SK-N-SH (cell line): ENCODE results near the gene APOM. TPM values are rescaled to one million over a fixed set of nuclear protein-coding genes. Genes with fewer than 3 reads are reported as not detected.

Source experiments
- CTCF ChIA-PET: fragments of 300-600, 350-600 bp; formaldehyde crosslinking; extraction: SDS; loops from one replicate; lab custom pipeline; 2021; lab: Yijun Ruan, JAX
- POLR2A ChIA-PET: fragments of 350-600 bp; sonication (Branson Sonifier 250); formaldehyde crosslinking; extraction: SDS; loops from one replicate; lab custom pipeline; 2020; ENCODE audit warnings: antibody characterized with exemption, inconsistent platforms; lab: Yijun Ruan, JAX
- DNase-seq: peaks from one replicate; pipeline ENCODE4 v3.0.0; 2012
- H2AFZ ChIP-seq: fragments of 200-600 bp; sonication (generic); 2 replicates; pipeline ENCODE4 v1.8.1; 2016; ENCODE audit warnings: antibody characterized with exemption, mild to moderate bottlenecking, low read depth
- H3F3A ChIP-seq: fragments of 200-600 bp; sonication (generic); replicated peaks from 2 replicates; pipeline ENCODE3; 2016; ENCODE audit warnings: antibody characterized with exemption, mild to moderate bottlenecking; ENCODE audit not compliant: insufficient read depth
- H3K27ac ChIP-seq, 2 experiments: fragments of 200-500 bp in 1 of 2; fragments of 200-600 bp in 1 of 2; sonication (Bioruptor generic) in 1 of 2; sonication (generic), shearing (Covaris generic) in 1 of 2; 2 replicates each; pipeline versions ENCODE4 v1.5.1 to v1.6.1; 2014 to 2016; ENCODE audit warnings: low read depth in 2 of 2, inconsistent platforms in 1 of 2, low read length in 1 of 2, mild to moderate bottlenecking in 1 of 2, mixed read lengths in 1 of 2
- H3K27me3 ChIP-seq: fragments of 200-600 bp; sonication (generic), shearing (Covaris generic); 2 replicates; pipeline ENCODE4 v1.6.1; 2016; ENCODE audit warnings: mixed run types; ENCODE audit not compliant: insufficient read depth
- H3K36me3 ChIP-seq, 2 experiments: fragments of 200-500 bp in 1 of 2; fragments of 200-600 bp in 1 of 2; sonication (Bioruptor generic) in 1 of 2; sonication (generic) in 1 of 2; replicated peaks in 1 of 2; 2 replicates each; pipeline versions ENCODE3 to v1.5.1; 2014 to 2016; ENCODE audit warnings: low read length in 1 of 2, mild to moderate bottlenecking in 1 of 2; ENCODE audit not compliant: insufficient read depth in 2 of 2, control insufficient read depth in 1 of 2
- H3K4me1 ChIP-seq, 2 experiments: fragments of 200-500 bp in 1 of 2; fragments of 200-600 bp in 1 of 2; sonication (Bioruptor generic) in 1 of 2; sonication (generic), shearing (Covaris generic) in 1 of 2; 2 replicates each; pipeline versions ENCODE4 v1.5.1 to v1.6.1; 2014 to 2016; ENCODE audit warnings: low read depth in 1 of 2, low read length in 1 of 2, mixed run types in 1 of 2; ENCODE audit not compliant: insufficient read depth in 2 of 2, control insufficient read depth in 1 of 2
- H3K4me2 ChIP-seq: fragments of 200-600 bp; sonication (generic), shearing (Covaris generic); 2 replicates; pipeline ENCODE4 v1.6.1; 2017; ENCODE audit warnings: mixed run types
- H3K4me3 ChIP-seq, 2 experiments: fragments of 200-500 bp in 1 of 2; fragments of 200-600 bp in 1 of 2; sonication (Bioruptor generic) in 1 of 2; sonication (generic), shearing (Covaris generic) in 1 of 2; 2 replicates each; pipeline versions ENCODE4 v1.5.1 to v1.8.1; 2014 to 2016; ENCODE audit warnings: low read depth in 2 of 2, inconsistent platforms in 1 of 2, low read length in 1 of 2, mild to moderate bottlenecking in 1 of 2, mixed read lengths in 1 of 2, moderate library complexity in 1 of 2
- H3K79me2 ChIP-seq: fragments of 200-600 bp; sonication (generic); 2 replicates; pipeline ENCODE4 v1.8.1; 2017; ENCODE audit warnings: mild to moderate bottlenecking; ENCODE audit not compliant: insufficient read depth
- H3K9ac ChIP-seq: fragments of 200-600 bp; sonication (generic); 2 replicates; pipeline ENCODE4 v1.6.1; 2017; ENCODE audit warnings: mixed run types
- H3K9me2 ChIP-seq: fragments of 200-600 bp; sonication (generic); 2 replicates; pipeline ENCODE4 v1.6.1; 2017; ENCODE audit warnings: mixed run types
- H3K9me3 ChIP-seq: fragments of 200-600 bp; sonication (generic); 2 replicates; pipeline ENCODE4 v1.6.1; 2017; ENCODE audit warnings: mixed run types, mild to moderate bottlenecking, moderate library complexity
- H4K20me1 ChIP-seq: fragments of 200-600 bp; sonication (generic); 2 replicates; pipeline ENCODE4 v1.6.1; 2017; ENCODE audit warnings: mild to moderate bottlenecking, mixed run types; ENCODE audit not compliant: insufficient read depth
- CHD2 ChIP-seq: fragments of 150-350 bp; IDR thresholded peaks from 2 replicates; pipeline ENCODE4 v1.6.1; 2018; ENCODE audit warnings: low read length; ENCODE audit not compliant: partially characterized antibody
- ELF1 ChIP-seq: IDR thresholded peaks from 2 replicates; pipeline ENCODE4 v1.4.0; 2012
- EP300 ChIP-seq, 2 experiments: IDR thresholded peaks; 2 replicates each; pipeline versions ENCODE4 v1.4.0 to v1.6.1; 2012; ENCODE audit warnings: borderline replicate concordance in 1 of 2, low read depth in 1 of 2, low read length in 1 of 2
- FOSL2 ChIP-seq: IDR thresholded peaks from 2 replicates; pipeline ENCODE4 v1.4.0; 2012; ENCODE audit warnings: low read depth, mild to moderate bottlenecking, moderate library complexity, borderline replicate concordance
- FOXJ3 ChIP-seq: sonication (generic); formaldehyde crosslinking; IDR thresholded peaks from 2 replicates; pipeline ENCODE4 v1.5.1; 2020; ENCODE audit warnings: mild to moderate bottlenecking, missing genetic modification reagents
- GABPA ChIP-seq: IDR thresholded peaks from 2 replicates; pipeline ENCODE4 v1.4.0; 2012; ENCODE audit warnings: low read depth, mild to moderate bottlenecking
- MXI1 ChIP-seq: IDR thresholded peaks from 2 replicates; pipeline ENCODE4 v1.6.1; 2012; ENCODE audit warnings: mild to moderate bottlenecking, low read depth, low read length, improper control_type of control experiment
- NRF1 ChIP-seq: IDR thresholded peaks from 2 replicates; pipeline ENCODE4 v1.6.1; 2012; ENCODE audit warnings: low read depth, mild to moderate bottlenecking, low read length
- POLR2AphosphoS5 ChIP-seq: IDR thresholded peaks from 2 replicates; pipeline ENCODE4 v1.6.1; 2012; ENCODE audit warnings: low read depth, low read length
- SIN3A ChIP-seq: IDR thresholded peaks from 2 replicates; pipeline ENCODE4 v1.6.1; 2012; ENCODE audit warnings: low read depth, mild to moderate bottlenecking, low read length, moderate library complexity, borderline replicate concordance
- SMC3 ChIP-seq: IDR thresholded peaks from 2 replicates; pipeline ENCODE4 v1.6.1; 2012; ENCODE audit warnings: low read depth, low read length, improper control_type of control experiment
- TAF1 ChIP-seq: IDR thresholded peaks from 2 replicates; pipeline ENCODE4 v1.6.1; 2012; ENCODE audit warnings: low read depth, mild to moderate bottlenecking, low read length, moderate library complexity, borderline replicate concordance
- TCF12 ChIP-seq: IDR thresholded peaks from 2 replicates; pipeline ENCODE4 v1.4.0; 2012
- TEAD4 ChIP-seq: IDR thresholded peaks from 2 replicates; pipeline ENCODE4 v1.4.0; 2012; ENCODE audit warnings: mild to moderate bottlenecking, borderline replicate concordance; ENCODE audit not compliant: insufficient read depth
- USF1 ChIP-seq: IDR thresholded peaks from 2 replicates; pipeline ENCODE4 v1.4.0; 2012; ENCODE audit warnings: low read depth, borderline replicate concordance
- WGBS: methylation state at CpG from one replicate; pipeline ENCODE4 v1.1.6; 2017; ENCODE audit warnings: low lambda C conversion rate; 5-methylcytosine and 5-hydroxymethylcytosine counted together
- polyA plus RNA-seq, 3 experiments: library from polyadenylated mRNA; depleted of rRNA; stranded (reverse); fragments of >200 nt; gene quantifications; 2 replicates each; pipeline ENCODE4 v1.2.3, GENCODE V29; 2012
- TF ChIP-seq, protein P1 (sequence below): IDR thresholded peaks from 2 replicates; pipeline ENCODE4 v1.6.1; 2012; ENCODE audit warnings: mild to moderate bottlenecking, low read depth, low read length, moderate library complexity
- TF ChIP-seq, protein P2 (sequence below): IDR thresholded peaks from 2 replicates; pipeline ENCODE4 v1.4.0; 2012; ENCODE audit warnings: low read depth, borderline replicate concordance
- TF ChIP-seq, protein P3 (sequence below): IDR thresholded peaks from 2 replicates; pipeline ENCODE4; 2012

Gene APOM
- polyA plus RNA-seq, 1 of the 3 experiments (the other 2 are of a cell fraction), result 6.8 TPM

DNA sequence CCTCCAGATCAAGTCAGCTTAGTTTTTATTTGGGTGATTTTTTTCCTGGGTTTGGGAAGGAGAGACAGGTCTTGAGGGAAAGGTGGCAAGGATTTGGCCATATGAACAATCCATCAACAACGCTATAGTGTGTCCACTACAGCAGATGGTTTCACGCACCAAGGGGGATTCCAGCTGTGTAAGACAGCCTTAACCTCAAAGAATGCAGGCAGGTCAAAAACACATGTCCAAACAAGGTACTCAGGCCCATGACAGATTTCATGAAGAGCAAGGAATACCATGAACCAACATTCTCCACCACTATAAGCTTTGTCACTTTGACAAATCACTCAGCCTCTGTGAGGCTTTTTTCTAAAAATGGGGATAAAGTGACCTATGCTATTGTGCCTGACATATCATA is 38.7 kb upstream of the APOM start:
- H4K20me1 ChIP-seq, result peaks cover 5% of the 10 kb centered on the region; the same call in 1 of the 2 replicates
- H3K4me1 ChIP-seq, result peaks cover under 1 to 2% of the 10 kb centered on the region in 2 experiments; a peak in 3 of 4 replicates
- no peaks in the 10 kb centered on the region for H3K27me3 ChIP-seq
- H3K9ac ChIP-seq, result no peak overlapping the region
- no peaks in the 10 kb centered on the region for H3K9me2 ChIP-seq
- H3K36me3 ChIP-seq, result peaks cover 0 to 5% of the 10 kb centered on the region in 2 experiments
- WGBS, result 89% methylated on average over 2 of the region's 2 CpGs
- H3F3A ChIP-seq, result peaks cover 16% of the 10 kb centered on the region
- DNase-seq, result no peak
- H3K79me2 ChIP-seq, result peaks cover 14% of the 10 kb centered on the region
- no peaks in the 10 kb centered on the region for H3K9me3 ChIP-seq
- H3K4me3 ChIP-seq, result no peak overlapping the region
- ChIA-PET POLR2A (no interaction called here), CTCF (interaction anchor here (7.0 kb wide), 1 partner anchor 19 kb away, joined by 35 read pairs; no protein-coding TSS in a partner anchor)
- H3K27ac ChIP-seq, result no peak overlapping the region
- H2AFZ ChIP-seq, result no peak overlapping the region
- no peak overlapping the region for H3K4me2 ChIP-seq
- no peak for TF ChIP-seq ELF1
- no peak for TF ChIP-seq TAF1

- peaks cover 16% of the 10 kb centered on the region for H3F3A ChIP-seq
- TF ChIP-seq, protein P1, sequence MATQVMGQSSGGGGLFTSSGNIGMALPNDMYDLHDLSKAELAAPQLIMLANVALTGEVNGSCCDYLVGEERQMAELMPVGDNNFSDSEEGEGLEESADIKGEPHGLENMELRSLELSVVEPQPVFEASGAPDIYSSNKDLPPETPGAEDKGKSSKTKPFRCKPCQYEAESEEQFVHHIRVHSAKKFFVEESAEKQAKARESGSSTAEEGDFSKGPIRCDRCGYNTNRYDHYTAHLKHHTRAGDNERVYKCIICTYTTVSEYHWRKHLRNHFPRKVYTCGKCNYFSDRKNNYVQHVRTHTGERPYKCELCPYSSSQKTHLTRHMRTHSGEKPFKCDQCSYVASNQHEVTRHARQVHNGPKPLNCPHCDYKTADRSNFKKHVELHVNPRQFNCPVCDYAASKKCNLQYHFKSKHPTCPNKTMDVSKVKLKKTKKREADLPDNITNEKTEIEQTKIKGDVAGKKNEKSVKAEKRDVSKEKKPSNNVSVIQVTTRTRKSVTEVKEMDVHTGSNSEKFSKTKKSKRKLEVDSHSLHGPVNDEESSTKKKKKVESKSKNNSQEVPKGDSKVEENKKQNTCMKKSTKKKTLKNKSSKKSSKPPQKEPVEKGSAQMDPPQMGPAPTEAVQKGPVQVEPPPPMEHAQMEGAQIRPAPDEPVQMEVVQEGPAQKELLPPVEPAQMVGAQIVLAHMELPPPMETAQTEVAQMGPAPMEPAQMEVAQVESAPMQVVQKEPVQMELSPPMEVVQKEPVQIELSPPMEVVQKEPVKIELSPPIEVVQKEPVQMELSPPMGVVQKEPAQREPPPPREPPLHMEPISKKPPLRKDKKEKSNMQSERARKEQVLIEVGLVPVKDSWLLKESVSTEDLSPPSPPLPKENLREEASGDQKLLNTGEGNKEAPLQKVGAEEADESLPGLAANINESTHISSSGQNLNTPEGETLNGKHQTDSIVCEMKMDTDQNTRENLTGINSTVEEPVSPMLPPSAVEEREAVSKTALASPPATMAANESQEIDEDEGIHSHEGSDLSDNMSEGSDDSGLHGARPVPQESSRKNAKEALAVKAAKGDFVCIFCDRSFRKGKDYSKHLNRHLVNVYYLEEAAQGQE, result no peak
- TF ChIP-seq SIN3A (no peak), GABPA (no peak), TCF12 (no peak), POLR2AphosphoS5 (peak; percentile 79), ELF1 (peak; percentile 22), EP300 (IDR thresholded peaks at IDR 0.05; ENCODE audit: borderline replicate concordance in 1 of 2, low read depth in 1 of 2, low read length in 1 of 2) (no peak; a peak in 1 of 4 replicates), MXI1 (no peak), FOSL2 (no peak), CHD2 (peak; percentile 26), USF1 (no peak), SMC3 (no peak), TEAD4 (0 out of 2 replicates have a peak, but pooled peaks have one; percentile 2), FOXJ3 (CRISPR knock-in tag) (no peak), TAF1 (peak; percentile 43; the same call in 1 of the 2 replicates), NRF1 (peak; percentile 47; the same call in 1 of the 2 replicates)
- TF ChIP-seq, protein P2, sequence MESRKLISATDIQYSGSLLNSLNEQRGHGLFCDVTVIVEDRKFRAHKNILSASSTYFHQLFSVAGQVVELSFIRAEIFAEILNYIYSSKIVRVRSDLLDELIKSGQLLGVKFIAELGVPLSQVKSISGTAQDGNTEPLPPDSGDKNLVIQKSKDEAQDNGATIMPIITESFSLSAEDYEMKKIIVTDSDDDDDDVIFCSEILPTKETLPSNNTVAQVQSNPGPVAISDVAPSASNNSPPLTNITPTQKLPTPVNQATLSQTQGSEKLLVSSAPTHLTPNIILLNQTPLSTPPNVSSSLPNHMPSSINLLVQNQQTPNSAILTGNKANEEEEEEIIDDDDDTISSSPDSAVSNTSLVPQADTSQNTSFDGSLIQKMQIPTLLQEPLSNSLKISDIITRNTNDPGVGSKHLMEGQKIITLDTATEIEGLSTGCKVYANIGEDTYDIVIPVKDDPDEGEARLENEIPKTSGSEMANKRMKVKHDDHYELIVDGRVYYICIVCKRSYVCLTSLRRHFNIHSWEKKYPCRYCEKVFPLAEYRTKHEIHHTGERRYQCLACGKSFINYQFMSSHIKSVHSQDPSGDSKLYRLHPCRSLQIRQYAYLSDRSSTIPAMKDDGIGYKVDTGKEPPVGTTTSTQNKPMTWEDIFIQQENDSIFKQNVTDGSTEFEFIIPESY, result no peak
- TF ChIP-seq, protein P3, sequence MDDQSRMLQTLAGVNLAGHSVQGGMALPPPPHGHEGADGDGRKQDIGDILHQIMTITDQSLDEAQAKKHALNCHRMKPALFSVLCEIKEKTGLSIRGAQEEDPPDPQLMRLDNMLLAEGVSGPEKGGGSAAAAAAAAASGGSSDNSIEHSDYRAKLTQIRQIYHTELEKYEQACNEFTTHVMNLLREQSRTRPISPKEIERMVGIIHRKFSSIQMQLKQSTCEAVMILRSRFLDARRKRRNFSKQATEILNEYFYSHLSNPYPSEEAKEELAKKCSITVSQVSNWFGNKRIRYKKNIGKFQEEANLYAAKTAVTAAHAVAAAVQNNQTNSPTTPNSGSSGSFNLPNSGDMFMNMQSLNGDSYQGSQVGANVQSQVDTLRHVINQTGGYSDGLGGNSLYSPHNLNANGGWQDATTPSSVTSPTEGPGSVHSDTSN, result peak; percentile 25; the same call in 1 of the 2 replicates
These were observed 35.7 kb upstream of the APOM start for GRCh38 chr6:31619805-31620585.

More at GRCh38 chr6:31619805-31620585, 35.7 kb upstream of the APOM start:
- H3K9ac ChIP-seq, result peak overlapping the region; percentile 93
- ChIA-PET CTCF (interaction anchor here (1.0 kb wide), 2 partner anchors 22 to 73 kb away, joined by 3 to 4 read pairs; partner anchors contain the start of gene ATP6V1G2), POLR2A (interaction anchor here (0.8 to 4.0 kb wide), 4 partner anchors 9 to 79 kb away, joined by 3 to 18 read pairs (median 5); partner anchors contain the start of genes BAG6 and DDX39B)
- H3K27me3 ChIP-seq, result no peaks in the 10 kb centered on the region
- no peaks in the 10 kb centered on the region for H3K9me2 ChIP-seq
- DNase-seq, result peak; percentile 96
- peak overlapping the region; percentile 77 for H3K4me2 ChIP-seq
- peak overlapping the region; percentile 99 for H3K27ac ChIP-seq
- peak overlapping the region; percentile 68 to 75 for H3K4me3 ChIP-seq
- H3K4me1 ChIP-seq, result peaks cover 10 to 11% of the 10 kb centered on the region in 2 experiments
- H4K20me1 ChIP-seq, result peaks cover 28% of the 10 kb centered on the region
- H3K36me3 ChIP-seq, result peaks cover 25 to 35% of the 10 kb centered on the region in 2 experiments
- peaks cover 44% of the 10 kb centered on the region for H3K79me2 ChIP-seq
- no peaks in the 10 kb centered on the region for H3K9me3 ChIP-seq
- H2AFZ ChIP-seq, result peak overlapping the region; percentile 87
- WGBS, result 1% methylated on average over 49 of the region's 50 CpGs
